GM19043 (cell line): ENCODE measurements around the gene MBD3L1.

Experiments
- ATAC-seq: cut with Tn5 transposase; IDR thresholded peaks from one replicate; pipeline ENCODE4 v1.9.1; 2021; ENCODE audit warnings: low read depth; ENCODE audit not compliant: unreplicated experiment

MBD3L1 gene

DNA sequence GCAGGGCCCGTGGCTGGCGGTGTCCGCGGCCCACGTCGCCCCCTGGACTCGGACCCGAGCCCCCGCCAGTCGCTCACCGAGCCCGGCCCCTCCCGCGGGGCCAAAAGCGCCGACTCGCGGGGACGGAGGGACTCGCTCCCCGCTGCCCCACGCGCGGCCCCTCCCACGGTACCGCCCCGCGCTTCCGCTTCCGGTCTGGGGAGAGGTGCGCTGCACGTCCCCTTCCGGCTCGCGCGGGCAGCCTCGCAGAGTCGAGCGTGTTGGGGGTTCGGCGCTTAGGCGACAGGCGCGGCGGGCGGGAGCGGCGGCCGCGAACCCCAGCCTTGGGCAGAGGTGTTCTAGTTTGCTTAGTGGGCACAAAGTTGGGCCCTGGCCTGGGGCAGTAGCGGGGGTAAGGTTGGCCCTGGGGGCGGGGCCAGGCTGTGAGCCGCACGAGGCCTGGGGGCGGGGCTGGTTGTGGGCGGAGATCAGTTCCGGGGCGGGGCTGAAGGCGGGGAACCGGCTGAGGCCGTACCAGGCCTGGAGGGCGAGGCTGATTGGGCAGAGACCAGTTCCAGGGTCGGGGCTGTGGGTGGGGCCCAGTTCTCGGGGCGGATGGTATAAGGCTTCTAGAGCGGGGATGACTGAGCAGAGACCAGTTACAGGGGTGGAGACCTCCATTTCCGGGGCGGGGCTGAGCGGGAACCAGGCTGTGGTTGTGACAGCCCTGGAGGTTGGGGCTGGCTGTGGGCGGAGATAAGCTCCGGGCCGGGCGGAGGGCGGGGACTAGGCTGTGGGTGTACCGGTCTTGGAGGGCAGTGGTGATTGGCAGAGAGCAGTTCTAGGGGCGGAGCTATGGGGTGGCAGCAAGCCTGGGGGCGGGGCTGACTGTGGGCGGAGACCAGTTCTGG, at the start of gene MBD3L1, which contains the start of gene ZNF558:
MBD3L1 (plus strand) TSS at position 246 of the 890 bp plus-strand sequence. CDS start 10,302 bp downstream, outside the sequence.
ZNF558 (minus strand) TSS at position 173 of the 890 bp plus-strand sequence. CDS start 9,645 bp downstream, outside the sequence.
- peak; percentile 80 for ATAC-seq

DNA sequence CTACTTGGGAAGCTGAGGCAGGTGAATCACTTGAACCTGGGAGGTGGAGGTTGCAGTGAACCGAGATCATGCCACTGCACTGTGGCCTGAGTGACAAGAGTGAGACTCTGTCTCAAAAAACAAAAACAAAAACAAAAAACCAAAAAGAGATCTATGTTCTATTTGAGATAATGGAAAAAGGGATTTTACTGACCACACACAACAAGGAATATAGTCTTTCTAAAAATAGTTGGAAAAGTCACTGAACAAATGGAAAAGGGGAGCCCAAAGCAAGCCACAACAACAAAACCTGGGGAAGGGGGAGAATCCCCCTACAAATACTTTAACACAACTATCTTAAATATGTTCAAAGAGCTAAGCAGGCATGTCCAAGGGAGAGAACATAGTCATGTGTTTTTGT, 37.4 kb upstream of the MBD3L1 start:
- ATAC-seq, result no peak

DNA sequence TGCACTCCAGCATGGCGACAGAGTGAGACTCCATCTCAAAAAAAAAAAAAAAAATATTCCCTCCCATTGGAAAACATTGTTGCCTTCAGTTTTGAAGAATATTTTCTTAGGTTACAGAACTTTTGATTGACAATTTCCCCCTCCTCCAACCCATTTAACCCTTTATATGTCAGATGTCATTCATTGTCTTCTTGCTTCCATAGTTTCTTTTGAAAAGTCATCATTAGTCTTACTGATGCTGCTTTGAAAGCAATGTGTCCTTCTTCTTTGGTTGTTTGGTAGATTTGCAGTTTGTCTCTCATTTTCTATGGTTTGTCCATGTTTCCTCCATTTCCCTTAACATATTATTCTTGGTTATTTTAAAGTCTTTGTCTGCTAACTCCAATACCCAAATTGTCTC, 25.5 kb upstream of the MBD3L1 start:
- ATAC-seq, result no peak

DNA sequence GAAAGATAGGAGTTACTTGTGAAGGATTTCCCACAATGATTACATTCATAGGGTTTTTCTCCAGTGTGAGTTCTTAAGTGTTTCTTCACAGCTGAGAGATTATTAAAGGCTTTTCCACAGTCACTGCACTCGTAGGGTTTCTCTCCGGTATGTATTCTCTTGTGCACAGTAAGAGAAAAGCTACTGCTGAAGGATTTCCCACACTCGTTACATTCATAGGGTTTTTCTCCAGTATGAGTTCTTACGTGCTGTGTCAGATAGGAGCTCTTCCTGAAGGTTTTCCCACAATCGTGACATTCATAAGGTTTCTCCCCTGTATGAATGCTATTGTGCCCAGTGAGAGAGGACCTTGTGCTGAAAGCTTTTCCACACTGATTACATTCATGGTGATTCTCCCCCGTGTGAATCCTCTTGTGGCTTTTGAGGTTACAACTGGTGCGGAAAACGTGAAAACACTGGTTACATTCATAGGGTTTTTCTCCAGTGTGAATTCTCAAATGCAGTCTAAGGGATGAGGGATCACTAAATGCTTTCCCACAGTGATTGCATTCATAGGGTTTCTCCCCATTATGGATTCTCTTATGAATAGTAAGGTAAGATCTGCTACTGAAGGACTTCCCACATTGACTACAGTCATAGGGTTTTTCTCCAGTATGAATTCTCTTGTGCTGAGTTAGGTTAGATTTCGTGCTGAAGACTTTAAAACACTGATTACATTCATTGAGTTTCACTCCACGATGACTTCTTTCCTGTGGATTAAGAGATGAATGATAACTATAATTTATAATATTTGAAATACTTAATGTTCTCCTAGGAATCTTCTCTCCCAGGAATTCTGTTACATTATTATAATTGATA, 20.6 kb upstream of the MBD3L1 start:
- ATAC-seq, result no peak

DNA sequence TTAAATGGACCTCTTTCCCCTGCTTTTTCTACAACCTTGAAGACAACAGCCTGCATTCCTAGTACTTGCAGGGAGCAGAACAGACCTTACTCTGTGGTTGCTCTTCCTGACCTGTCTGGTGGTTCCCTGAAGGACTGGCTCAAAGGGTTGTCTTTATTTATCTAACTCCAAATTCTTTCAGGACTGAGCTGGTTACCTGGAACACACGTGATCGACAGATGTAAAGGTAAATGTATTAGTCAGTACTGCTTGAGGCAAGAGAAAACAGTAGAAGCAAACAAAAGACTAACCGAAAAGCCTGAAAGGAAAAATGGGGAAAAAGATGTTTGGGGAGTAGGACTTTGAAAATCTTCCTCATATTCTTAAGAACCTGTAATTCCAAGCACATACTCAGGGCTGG, 18.0 kb upstream of the MBD3L1 start:
- no peak for ATAC-seq

DNA sequence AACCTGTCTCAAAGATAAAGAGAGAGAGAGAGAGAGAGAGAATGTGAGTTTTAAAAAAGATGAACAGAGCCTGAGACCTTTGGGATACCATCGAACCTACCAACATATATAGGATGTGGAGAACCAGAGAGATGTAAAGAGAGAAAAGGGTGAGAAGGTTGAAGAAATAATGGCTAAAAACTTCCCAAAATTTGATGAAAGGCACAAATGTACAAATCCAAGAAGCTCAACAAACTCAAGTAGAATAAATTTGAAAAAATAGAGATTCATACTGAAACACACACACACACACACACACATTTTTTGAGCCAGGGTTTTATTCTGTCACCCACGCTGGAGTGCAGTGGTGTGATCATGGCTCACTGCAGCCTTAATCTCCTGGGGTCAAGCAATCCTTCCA, 16.4 kb upstream of the MBD3L1 start:
- no peak for ATAC-seq

DNA sequence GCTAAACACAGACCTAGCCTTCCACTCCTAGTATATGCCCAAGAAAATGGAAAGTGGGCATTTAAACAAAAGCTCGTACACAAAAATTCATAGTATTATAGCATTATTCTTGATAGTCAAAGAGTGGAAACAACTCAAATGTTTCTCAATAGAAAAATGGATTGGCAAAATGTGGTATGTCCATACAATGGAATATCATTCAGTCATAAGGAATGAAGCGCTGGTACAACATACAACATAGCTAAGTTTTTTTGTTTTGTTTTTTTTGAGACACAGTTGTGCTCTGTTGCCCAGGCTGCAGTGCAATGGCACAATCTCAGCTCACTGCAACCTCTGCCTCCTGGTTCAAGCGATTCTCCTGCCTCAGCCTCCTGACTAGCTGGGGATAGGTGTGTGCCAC, 11.9 kb upstream of the MBD3L1 start:
- no peak for ATAC-seq

DNA sequence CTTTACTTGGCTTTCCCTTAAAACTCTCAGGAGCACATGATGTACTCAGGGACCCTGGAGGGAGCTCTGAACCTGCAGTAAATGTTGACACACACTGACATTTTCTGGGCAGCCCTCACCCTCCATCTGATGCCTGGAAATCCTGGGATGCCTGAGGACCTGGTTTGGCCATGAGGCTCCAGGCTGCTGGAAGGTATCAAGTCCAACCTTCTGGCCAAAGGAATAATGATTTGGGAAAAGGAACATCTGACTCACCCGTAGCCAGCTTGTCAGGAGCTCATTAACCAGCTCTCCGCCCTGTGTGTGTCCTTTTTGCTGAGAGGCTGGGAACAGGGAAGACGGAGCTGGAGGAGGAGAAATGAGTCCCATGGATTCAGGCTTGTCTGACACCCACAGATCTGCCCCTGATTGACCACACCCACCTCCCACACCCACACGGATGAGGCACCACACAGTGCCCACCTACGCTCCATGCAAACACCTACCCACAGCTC, 10.4 kb upstream of the MBD3L1 start:
- ATAC-seq, result no peak

DNA sequence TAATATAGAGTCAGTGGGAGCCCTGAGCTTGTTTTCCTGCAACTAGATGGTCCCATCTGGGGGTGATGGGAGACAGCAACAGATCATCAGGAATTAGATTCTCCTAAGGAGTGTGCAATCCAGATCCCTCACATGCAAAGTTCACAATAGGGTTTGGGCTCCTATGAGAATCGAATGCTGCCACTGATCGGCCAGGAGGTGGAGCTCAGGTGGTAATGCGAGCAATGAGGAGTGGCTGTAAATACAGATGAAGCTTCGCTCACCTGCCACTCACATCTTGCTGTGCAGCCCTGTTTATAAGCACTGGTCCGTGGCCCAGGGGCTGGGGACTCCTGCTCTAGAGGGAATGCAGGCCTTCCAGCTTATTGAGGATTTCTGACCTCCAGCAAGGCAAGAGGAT, 5.8 kb upstream of the MBD3L1 start:
- ATAC-seq, result no peak

DNA sequence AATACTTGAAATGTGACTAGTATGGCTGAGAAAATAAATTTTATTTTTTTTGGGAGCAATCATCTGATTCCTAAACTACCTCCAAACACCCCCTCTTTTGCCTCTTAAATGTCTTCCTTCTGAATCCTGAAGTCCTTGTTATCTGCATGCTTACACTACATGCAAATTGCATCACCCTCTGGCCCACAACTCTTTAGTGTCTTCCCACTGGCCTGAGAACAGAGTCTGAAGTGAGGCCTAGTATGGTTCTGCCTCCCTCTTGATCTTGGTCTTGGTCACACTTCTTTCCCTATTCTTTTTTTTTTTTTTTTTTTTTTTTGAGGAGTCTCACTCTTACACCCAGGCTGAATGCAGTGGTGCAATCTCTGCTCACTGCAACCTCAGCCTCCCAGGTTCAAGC, 4.9 kb upstream of the MBD3L1 start:
- ATAC-seq, result no peak

DNA sequence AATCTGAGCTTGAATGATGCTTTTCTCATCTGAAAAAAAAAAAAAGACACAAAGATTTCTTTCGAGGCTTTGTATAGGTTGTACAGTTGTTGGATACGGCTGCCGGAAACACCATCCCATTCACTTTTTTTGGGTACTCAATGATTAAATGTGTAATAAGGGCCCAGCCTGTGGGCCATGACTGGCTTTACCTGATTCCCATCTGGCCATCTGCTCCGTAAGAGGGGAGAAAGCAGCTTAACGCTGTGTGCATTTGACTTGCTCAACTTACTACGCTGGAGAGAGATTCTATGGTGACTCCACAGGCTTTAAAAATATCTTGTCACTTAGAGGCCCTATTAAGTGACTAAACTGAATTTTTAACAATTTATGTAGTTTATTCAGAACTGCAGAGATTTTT, 804 bp upstream of the MBD3L1 start:
- no peak for ATAC-seq

DNA sequence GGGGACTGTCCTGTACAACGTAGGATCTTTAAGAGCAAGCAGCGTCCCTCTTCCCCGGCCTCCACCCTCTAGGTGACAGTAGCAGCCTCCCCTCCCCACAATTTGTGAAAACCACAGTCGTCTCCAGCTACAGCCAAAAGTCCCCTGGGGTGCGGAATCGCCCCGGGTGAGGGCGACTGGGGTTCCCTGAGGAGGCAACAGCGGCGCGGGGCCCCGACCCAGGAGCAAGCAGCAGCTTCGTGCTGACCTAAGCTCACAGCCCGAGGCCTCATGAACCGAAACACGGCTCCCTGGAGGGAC, 395 bp upstream of the MBD3L1 start:
- peak; percentile 5 for ATAC-seq

DNA sequence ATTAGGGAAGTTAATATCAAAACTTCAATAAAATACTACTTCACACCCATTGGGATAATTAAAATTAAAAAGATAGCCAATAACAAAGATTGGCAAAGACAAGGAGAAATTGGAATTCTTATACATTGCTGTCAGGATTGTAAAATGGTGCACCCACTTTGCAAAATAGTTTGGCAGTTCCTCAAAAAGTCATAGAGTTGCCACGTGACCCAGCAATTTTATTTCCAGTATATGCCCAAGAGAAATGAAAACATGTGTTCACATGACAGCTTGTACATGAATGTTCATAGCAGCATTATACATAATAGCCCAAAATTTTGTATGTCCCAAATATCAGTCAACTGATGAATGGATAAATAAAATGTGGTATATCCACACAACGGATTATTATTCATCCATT, 3.3 kb downstream of the MBD3L1 start:
- no peak for ATAC-seq

DNA sequence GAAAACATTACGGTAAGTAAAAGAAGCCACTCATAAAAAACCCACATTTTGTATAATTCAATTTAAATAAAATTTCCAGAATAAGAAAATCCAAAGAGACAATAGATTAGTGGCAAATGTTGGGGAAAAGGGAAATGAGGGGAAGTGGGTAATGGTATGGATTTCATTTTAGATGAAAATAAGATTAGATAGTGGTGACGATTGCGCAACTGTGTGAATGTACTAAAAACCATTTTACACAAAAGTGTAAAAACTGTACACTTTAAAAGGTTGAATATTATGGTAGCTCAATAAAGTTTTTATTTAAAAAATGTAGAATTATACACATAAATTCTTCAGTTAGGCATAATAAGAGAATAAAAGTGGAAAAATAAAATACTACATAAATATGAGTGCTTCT, 3.7 kb downstream of the MBD3L1 start:
- ATAC-seq, result no peak

DNA sequence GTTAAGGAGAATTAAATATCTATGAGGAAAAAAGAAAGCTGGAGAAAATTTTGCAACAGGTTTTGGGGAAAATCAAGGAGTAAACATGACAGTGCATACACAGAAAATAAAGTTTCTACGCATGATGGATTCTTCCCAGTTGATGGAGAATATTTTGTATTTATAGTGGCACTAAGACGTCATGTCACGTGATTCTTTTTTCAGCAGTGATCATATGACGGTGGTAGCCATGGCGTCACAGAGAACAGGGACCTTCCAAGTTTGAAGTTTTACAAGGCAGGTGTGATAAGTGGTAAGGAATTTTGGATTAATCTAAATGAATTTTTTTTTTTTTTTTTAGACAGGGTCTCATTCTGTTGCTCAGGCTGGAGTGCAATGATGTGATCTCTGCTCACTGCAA, 8.5 kb downstream of the MBD3L1 start:
- no peak for ATAC-seq

DNA sequence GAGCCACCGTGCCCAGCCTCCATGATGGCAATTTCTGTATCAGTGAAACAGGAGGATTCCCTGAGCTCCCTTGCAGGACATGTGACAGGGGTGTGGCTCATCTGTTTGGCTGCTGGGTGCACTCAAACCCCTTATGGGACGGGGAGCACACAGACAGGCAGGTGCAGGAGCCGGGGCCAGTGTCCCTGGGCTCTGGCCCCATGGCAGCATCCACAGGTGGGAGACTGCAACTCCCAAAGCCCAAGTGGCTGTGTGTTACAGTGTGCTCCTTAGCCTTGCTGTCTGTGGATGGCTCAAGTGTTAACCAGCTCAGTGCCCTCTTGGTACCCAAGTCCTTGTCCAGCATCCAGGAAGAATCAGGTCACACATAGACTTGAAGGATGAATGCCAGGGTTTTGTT, 14.6 kb downstream of the MBD3L1 start:
- no peak for ATAC-seq

DNA sequence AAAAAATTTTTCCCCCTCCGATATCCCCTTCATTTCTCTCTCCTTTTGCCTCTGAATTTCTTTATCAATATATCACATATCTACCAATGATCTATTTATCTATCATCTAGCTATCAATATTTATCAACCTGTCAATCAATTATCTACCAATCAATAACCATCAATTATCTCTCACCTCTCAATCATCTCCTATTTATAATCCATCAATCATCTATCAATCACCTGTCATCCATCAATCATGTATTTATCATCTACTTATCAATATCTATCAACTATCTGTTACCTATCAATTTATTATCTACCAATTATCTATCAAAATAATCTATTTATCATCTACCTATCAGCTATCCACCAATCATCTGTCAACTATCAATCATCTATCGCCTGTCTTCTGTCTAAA, 17.1 kb downstream of the MBD3L1 start:
- no peak for ATAC-seq

DNA sequence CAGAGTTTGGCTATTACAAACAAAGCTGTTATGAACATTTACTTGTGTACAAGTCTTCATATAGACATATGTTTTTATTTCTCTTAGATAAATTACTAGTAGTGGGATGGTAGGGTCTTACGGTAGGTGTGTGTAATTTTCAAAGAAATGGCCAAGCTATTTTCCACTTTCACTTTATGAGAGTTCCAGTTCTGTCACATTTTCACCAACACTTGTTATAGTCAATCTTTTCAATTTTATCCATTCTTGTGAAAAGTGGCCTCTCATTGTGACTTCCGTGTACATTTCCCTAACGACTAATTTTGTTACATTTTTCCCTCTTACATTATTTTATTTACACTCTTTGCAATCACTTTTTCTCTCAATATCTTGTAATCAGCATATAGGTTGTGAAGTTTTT, 18.3 kb downstream of the MBD3L1 start:
- ATAC-seq, result no peak

DNA sequence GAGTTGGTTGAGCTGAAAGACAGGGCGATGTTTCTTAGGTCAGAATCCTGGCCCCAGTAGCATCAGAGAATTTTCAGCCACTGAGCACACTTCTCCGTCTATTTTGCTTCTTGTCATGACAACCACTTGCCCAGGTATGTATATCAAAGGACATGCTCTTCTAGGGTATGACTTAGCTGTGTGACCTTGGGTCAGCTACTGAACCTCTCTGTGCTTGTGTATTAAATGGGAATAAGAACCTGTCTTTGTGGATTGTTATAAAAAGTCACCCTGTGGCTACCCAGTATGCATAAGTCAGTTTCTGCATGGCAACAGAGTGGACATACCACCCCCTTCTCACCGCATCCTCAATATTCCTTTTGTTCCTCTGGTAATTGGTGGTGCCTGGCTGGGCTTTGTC, 26.1 kb downstream of the MBD3L1 start:
- no peak for ATAC-seq

DNA sequence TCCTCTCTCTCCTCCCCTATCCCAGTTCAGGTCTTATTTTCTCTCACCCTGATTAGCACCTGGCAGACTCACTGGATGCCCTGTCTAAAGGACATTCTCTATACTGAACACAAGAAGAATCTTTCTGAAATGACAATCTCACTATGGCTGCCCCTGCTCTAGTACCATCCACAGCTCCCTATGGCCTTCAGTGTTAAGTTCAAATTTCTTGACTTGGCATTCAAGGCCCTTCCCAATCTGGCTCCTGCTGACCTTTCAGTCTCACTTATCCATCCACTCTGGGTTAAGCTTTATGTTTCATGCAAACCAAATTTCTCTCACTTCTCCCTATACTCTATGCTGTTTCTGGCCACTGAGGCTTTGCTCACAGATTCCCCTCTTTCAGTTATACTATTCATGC, 34.2 kb downstream of the MBD3L1 start:
- ATAC-seq, result no peak

DNA sequence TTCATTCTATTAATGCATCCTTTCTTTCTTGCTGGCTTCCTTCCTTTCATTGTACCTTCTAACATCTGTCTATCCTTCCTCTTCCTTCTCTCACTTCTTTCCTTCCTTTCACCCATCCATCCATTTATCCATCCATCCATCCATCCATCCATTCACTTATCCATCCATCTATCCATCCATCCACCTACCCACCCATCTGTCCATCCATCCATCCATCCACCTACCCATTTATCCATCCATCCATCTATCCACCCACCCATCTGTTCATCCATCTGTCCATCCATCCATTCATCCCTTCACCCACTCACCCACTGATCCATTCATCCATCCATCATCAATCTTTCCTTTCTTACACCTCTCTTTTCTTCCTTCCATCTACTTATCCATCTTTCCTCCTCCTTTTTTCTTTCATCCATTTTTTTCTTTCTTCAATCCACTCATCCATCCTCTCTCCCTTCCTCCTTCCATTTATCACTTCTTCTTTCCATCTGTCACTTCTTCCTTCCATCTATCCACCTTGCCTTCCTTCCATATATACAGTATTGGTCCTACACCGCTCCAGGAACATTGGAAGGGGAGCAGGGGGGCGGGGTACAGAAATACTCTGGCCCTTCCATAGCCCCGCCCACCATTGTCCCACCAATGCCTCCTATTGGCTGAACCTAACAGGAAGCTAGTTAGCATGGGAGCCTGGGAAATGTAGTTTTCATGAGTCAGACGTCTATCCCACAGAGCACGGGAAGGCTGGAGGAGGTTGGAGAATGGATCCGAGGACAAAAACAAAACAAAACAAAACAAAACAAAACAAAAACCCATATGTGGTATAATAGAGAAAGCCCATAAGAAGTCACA, 45.9 kb downstream of the MBD3L1 start:
- no peak for ATAC-seq
